ENCODE measurements around the gene C2orf72. TPM values are rescaled to one million over a fixed set of nuclear protein-coding genes. Genes with fewer than 3 reads are reported as not detected.

The C2orf72 gene
- total and polyA plus RNA-seq, 2 donors (not counting 3 experiments of a cell fraction or from before 2014, with no cell fraction given): 0.01 to 0.11 TPM

DNA sequence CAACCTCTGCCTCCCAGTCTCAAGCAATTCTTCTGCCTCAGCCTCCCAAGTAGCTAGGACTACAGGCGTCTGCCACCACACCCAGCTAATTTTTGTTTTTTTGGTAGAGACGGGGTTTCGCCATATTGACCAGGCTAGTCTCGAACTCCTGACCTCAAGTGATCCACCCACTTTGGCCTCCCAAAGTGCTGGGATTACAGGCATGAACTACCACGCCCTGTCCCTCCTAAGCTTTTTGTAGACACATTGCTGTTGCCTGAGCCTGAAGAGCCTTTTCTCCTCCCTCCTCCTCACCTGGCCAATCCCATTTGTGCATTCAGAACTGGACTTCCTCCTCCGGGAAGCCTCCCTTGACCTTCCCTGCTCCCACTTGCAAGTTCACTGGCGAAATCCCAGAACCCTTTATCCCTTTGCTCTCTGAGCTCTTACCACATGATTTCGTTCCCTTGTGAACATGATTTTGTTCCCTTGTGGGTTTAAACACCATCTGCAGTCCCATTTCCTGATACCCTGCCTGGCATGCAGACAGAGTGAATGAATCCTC is 2.6 kb downstream of the C2orf72 start:
- Histone ChIP-seq H3K79me2 (ENCODE audit: control insufficient read depth, insufficient read depth, low read length) (no peaks in the 10 kb centered on the region), H3K4me1 (ENCODE audit: control insufficient read depth, extremely low read depth, insufficient read depth, low read length) (no peaks in the 10 kb centered on the region), H3K9me1 (replicated peaks; ENCODE audit: control insufficient read depth, extremely low read depth, insufficient read depth, low read length) (no peaks in the 10 kb centered on the region), H3K9ac (replicated peaks; ENCODE audit: extremely low read depth, insufficient read depth, low read length) (no peak overlapping the region), H3K27ac (ENCODE audit: insufficient read depth, low read depth, low read length) (no peak overlapping the region), H4K20me1 (replicated peaks; ENCODE audit: control insufficient read depth, extremely low read depth, insufficient read depth, low read length) (no peaks in the 10 kb centered on the region), H3K36me3 (ENCODE audit: control insufficient read depth in 2 of 2, extremely low read depth in 1 of 2, insufficient read depth in 2 of 2, low read length in 2 of 2) (no peaks in the 10 kb centered on the region), H3K4me2 (ENCODE audit: insufficient read depth, low read length) (no peak overlapping the region), H3K27me3 (ENCODE audit: control insufficient read depth in 2 of 2, insufficient read depth in 2 of 2, low read length in 2 of 2) (peaks cover 37 to 52% of the 10 kb centered on the region in 2 experiments), H3K9me3 (replicated peaks; ENCODE audit: control insufficient read depth, insufficient read depth, low read length) (no peaks in the 10 kb centered on the region), H3K4me3 (replicated peaks in 1 of 3; ENCODE audit: insufficient read depth in 1 of 3, low read depth in 1 of 3, low read length in 3 of 3) (no peak overlapping the region), H2AFZ (ENCODE audit: low read depth, low read length) (no peak overlapping the region)
- intact Hi-C loops (cut with micrococcal nuclease) (no loop called here), dilution Hi-C loops (cut with MboI; ENCODE audit: extremely low pct_ligation_motif_present, low sequenced_read_pairs) (no loop called here)
- DNase-seq (ENCODE audit: low read depth, low spot score): no peak
- no peak for FAIRE-seq
- TF ChIP-seq POLR2AphosphoS5 (IDR thresholded peaks at IDR 0.05; ENCODE audit: insufficient read depth, low read depth, low read length) (no peak), EZH2 (IDR thresholded peaks at IDR 0.05; ENCODE audit: borderline replicate concordance, low read depth, low read length, severe bottlenecking) (no peak), JUN (IDR thresholded peaks at IDR 0.05; ENCODE audit: borderline replicate concordance, insufficient read depth, insufficient read length, low read depth) (no peak), GATA2 (IDR thresholded peaks at IDR 0.05; ENCODE audit: insufficient read depth, insufficient read length, low read depth, low read length) (no peak), FOS (IDR thresholded peaks at IDR 0.05; ENCODE audit: borderline replicate concordance, insufficient read depth, low read length) (no peak), MYC (IDR thresholded peaks at IDR 0.05; ENCODE audit: low read depth, low read length) (no peak), POLR2A (IDR thresholded peaks at IDR 0.05; ENCODE audit: low read depth, low read length) (no peak)
- TF ChIP-seq, protein P1, sequence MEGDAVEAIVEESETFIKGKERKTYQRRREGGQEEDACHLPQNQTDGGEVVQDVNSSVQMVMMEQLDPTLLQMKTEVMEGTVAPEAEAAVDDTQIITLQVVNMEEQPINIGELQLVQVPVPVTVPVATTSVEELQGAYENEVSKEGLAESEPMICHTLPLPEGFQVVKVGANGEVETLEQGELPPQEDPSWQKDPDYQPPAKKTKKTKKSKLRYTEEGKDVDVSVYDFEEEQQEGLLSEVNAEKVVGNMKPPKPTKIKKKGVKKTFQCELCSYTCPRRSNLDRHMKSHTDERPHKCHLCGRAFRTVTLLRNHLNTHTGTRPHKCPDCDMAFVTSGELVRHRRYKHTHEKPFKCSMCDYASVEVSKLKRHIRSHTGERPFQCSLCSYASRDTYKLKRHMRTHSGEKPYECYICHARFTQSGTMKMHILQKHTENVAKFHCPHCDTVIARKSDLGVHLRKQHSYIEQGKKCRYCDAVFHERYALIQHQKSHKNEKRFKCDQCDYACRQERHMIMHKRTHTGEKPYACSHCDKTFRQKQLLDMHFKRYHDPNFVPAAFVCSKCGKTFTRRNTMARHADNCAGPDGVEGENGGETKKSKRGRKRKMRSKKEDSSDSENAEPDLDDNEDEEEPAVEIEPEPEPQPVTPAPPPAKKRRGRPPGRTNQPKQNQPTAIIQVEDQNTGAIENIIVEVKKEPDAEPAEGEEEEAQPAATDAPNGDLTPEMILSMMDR (IDR thresholded peaks at IDR 0.05; ENCODE audit: extremely low read depth in 1 of 2, insufficient read depth in 1 of 2, low read depth in 1 of 2, low read length in 2 of 2): no peak
- TF ChIP-seq, protein P2, sequence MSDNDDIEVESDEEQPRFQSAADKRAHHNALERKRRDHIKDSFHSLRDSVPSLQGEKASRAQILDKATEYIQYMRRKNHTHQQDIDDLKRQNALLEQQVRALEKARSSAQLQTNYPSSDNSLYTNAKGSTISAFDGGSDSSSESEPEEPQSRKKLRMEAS (IDR thresholded peaks at IDR 0.05; ENCODE audit: insufficient read depth, insufficient read length): no peak
- ChIA-PET POLR2A (interaction anchor here (0.5 kb wide), 1 partner anchor 1086 kb away, joined by 7 read pairs; no protein-coding TSS in a partner anchor), CTCF (interaction anchor here (1.6 kb wide), 1 partner anchor 13 kb away, joined by 5 read pairs; no protein-coding TSS in a partner anchor)
- BruUV-seq (replicated peaks): no TSS peak

All from endothelial cell of umbilical vein (primary cell).